DMS79 (cell line): ENCODE results near the gene IFIH1.

ENCODE experiments used
- DNase-seq: peaks from one replicate; lab custom pipeline; 2025; lab: John Stamatoyannopoulos, UW

IFIH1 gene

GRCh38 chr2:162318328-162319180 is at the start of gene IFIH1:
Gene IFIH1 (minus strand): TSS chr2:162318684. CDS start chr2:162318307, 377 bp downstream.
- DNase-seq = peak; percentile 71

GRCh38 chr2:162365392-162365791 is 46.9 kb upstream of the IFIH1 start:
- DNase-seq = no peak

GRCh38 chr2:162344617-162344950 is 26.1 kb upstream of the IFIH1 start:
- DNase-seq = no peak

- DNase-seq = peak; percentile 93
Measured at GRCh38 chr2:162343824-162344616, 25.5 kb upstream of the IFIH1 start, which contains the start of gene GCA. Gene GCA (plus strand): TSS chr2:162344132. CDS start chr2:162344249, 117 bp downstream.

- no peak for DNase-seq
Measured at GRCh38 chr2:162343492-162343823, 25.0 kb upstream of the IFIH1 start.

- no peak for DNase-seq
Measured at GRCh38 chr2:162342841-162343240, 24.4 kb upstream of the IFIH1 start.

GRCh38 chr2:162342321-162342720 is 23.8 kb upstream of the IFIH1 start:
- no peak for DNase-seq

- no peak for DNase-seq
Measured at GRCh38 chr2:162340822-162341221, 22.3 kb upstream of the IFIH1 start.

GRCh38 chr2:162337868-162338267 is 19.4 kb upstream of the IFIH1 start:
- DNase-seq = no peak

- DNase-seq = no peak
Measured at GRCh38 chr2:162333968-162334367, 15.5 kb upstream of the IFIH1 start.

- DNase-seq = no peak
Measured at GRCh38 chr2:162330881-162331280, 12.4 kb upstream of the IFIH1 start.

- DNase-seq = no peak
Measured at GRCh38 chr2:162328424-162329157, 10.1 kb upstream of the IFIH1 start.

GRCh38 chr2:162327806-162328205 is 9.3 kb upstream of the IFIH1 start:
- DNase-seq = no peak

- DNase-seq = no peak
Measured at GRCh38 chr2:162327134-162327769, 8.8 kb upstream of the IFIH1 start.

- no peak for DNase-seq
Measured at GRCh38 chr2:162324953-162325352, 6.5 kb upstream of the IFIH1 start.

GRCh38 chr2:162320864-162321517 is 2.5 kb upstream of the IFIH1 start:
- no peak for DNase-seq

- no peak for DNase-seq
Measured at GRCh38 chr2:162317861-162318327, 590 bp downstream of the IFIH1 start.

GRCh38 chr2:162317058-162317742 is 1.3 kb downstream of the IFIH1 start:
- no peak for DNase-seq

- no peak for DNase-seq
Measured at GRCh38 chr2:162316590-162316989, 1.9 kb downstream of the IFIH1 start.

GRCh38 chr2:162315938-162316337 is 2.5 kb downstream of the IFIH1 start:
- no peak for DNase-seq

- no peak for DNase-seq
Measured at GRCh38 chr2:162312853-162313252, 5.6 kb downstream of the IFIH1 start.
